Mesenchymal stem cell (in vitro differentiated cells and primary cell): ENCODE results near the gene C2CD3.

Experiments used
- DNase-seq: peaks from one replicate; pipeline ENCODE4 v3.0.0-alpha.2; 2013
- H2AFZ ChIP-seq: one replicate; pipeline ENCODE4 v1.6.1; 2013; ENCODE audit warnings: low read depth, mild to moderate bottlenecking, control low read depth, inconsistent platforms, low read length, moderate library complexity
- H2AK5ac ChIP-seq: 2 replicates; pipeline ENCODE4 v1.6.1; 2013; ENCODE audit warnings: low read length, moderate library complexity, mild to moderate bottlenecking, inconsistent platforms; ENCODE audit not compliant: severe bottlenecking
- H2BK120ac ChIP-seq: one replicate; pipeline ENCODE4 v1.6.1; 2013; ENCODE audit warnings: low read depth, mild to moderate bottlenecking, inconsistent platforms, low read length, moderate library complexity
- H2BK12ac ChIP-seq, 2 experiments: one replicate each; pipeline ENCODE4 v1.6.1; 2013; ENCODE audit warnings: inconsistent platforms in 2 of 2, low read length in 2 of 2, mild to moderate bottlenecking in 2 of 2, moderate library complexity in 2 of 2, control low read depth in 1 of 2
- H2BK15ac ChIP-seq: one replicate; pipeline ENCODE4 v1.6.1; 2013; ENCODE audit warnings: mild to moderate bottlenecking, low read depth, inconsistent platforms; ENCODE audit not compliant: poor library complexity, severe bottlenecking
- H2BK5ac ChIP-seq: 2 replicates; pipeline ENCODE4 v1.6.1; 2013; ENCODE audit warnings: low read depth, mild to moderate bottlenecking, low read length, control low read depth, inconsistent platforms; ENCODE audit not compliant: poor library complexity, severe bottlenecking
- H3K14ac ChIP-seq, 2 experiments: one replicate each; pipeline ENCODE4 v1.6.1; 2013; ENCODE audit warnings: inconsistent platforms in 2 of 2, low read length in 2 of 2, control low read depth in 1 of 2, mild to moderate bottlenecking in 1 of 2, moderate library complexity in 1 of 2
- H3K18ac ChIP-seq, 2 experiments: one replicate each; pipeline ENCODE4 v1.6.1; 2013; ENCODE audit warnings: inconsistent platforms in 2 of 2, low read length in 2 of 2, control low read depth in 1 of 2, low read depth in 1 of 2, mild to moderate bottlenecking in 1 of 2
- H3K23ac ChIP-seq, 2 experiments: one replicate each; pipeline ENCODE4 v1.6.1; 2013; ENCODE audit warnings: inconsistent platforms in 2 of 2, low read length in 2 of 2, mild to moderate bottlenecking in 2 of 2, moderate library complexity in 2 of 2, control low read depth in 1 of 2
- H3K27ac ChIP-seq: 2 replicates; pipeline ENCODE4 v1.5.1; 2013; ENCODE audit warnings: mild to moderate bottlenecking, moderate library complexity, low read length, control low read depth, inconsistent platforms; ENCODE audit not compliant: poor library complexity, severe bottlenecking
- H3K27me3 ChIP-seq, 2 experiments: 2 replicates each; pipeline versions ENCODE4 v1.6.1 to v1.7.0; 2013; ENCODE audit warnings: low read length in 2 of 2, mild to moderate bottlenecking in 2 of 2, moderate library complexity in 2 of 2, control low read depth in 1 of 2, inconsistent platforms in 1 of 2; ENCODE audit not compliant: control insufficient read depth in 1 of 2, insufficient read depth in 1 of 2
- H3K36me3 ChIP-seq, 2 experiments: 2 replicates each; pipeline versions ENCODE4 v1.6.1 to v1.7.0; 2013; ENCODE audit warnings: low read length in 2 of 2, control low read depth in 1 of 2, inconsistent platforms in 1 of 2, low read depth in 1 of 2, mild to moderate bottlenecking in 1 of 2; ENCODE audit not compliant: insufficient read depth in 2 of 2, control insufficient read depth in 1 of 2
- H3K4ac ChIP-seq, 2 experiments: one replicate each; pipeline ENCODE4 v1.6.1; 2013; ENCODE audit warnings: inconsistent platforms in 2 of 2, low read length in 2 of 2, mild to moderate bottlenecking in 2 of 2, moderate library complexity in 2 of 2, control low read depth in 1 of 2, low read depth in 1 of 2
- H3K4me1 ChIP-seq: 2 replicates; pipeline ENCODE4 v1.6.1; 2013; ENCODE audit warnings: low read depth, low read length, control low read depth; ENCODE audit not compliant: control insufficient read depth, insufficient read depth
- H3K4me2 ChIP-seq: 2 replicates; pipeline ENCODE4 v1.6.1; 2013; ENCODE audit warnings: low read length, mild to moderate bottlenecking, inconsistent platforms; ENCODE audit not compliant: poor library complexity, severe bottlenecking
- H3K4me3 ChIP-seq, 2 experiments: 2 replicates each; pipeline versions ENCODE4 v1.5.1 to v1.7.0; 2013; ENCODE audit warnings: low read length in 2 of 2, mild to moderate bottlenecking in 2 of 2, control low read depth in 1 of 2, low read depth in 1 of 2; ENCODE audit not compliant: insufficient read depth in 1 of 2
- H3K79me1 ChIP-seq: replicated peaks from 2 replicates; pipeline ENCODE4 v1.6.1; 2013; ENCODE audit warnings: mild to moderate bottlenecking, control low read depth, low read length, inconsistent platforms; ENCODE audit not compliant: poor library complexity, severe bottlenecking
- H3K9ac ChIP-seq: 2 replicates; pipeline ENCODE4 v1.7.0; 2013; ENCODE audit warnings: mild to moderate bottlenecking, low read length, moderate library complexity
- H3K9me3 ChIP-seq: 2 replicates; pipeline ENCODE4 v1.7.0; 2013; ENCODE audit warnings: mild to moderate bottlenecking, low read length; ENCODE audit not compliant: control insufficient read depth
- H4K8ac ChIP-seq: one replicate; pipeline ENCODE4 v1.6.1; 2013; ENCODE audit warnings: inconsistent platforms, mild to moderate bottlenecking, low read length, moderate library complexity
- H4K91ac ChIP-seq: one replicate; pipeline ENCODE4 v1.6.1; 2013; ENCODE audit warnings: mild to moderate bottlenecking, low read length, inconsistent platforms
- WGBS: methylation state at CpG from one replicate; pipeline ENCODE4 v1.1.7; 2013; ENCODE audit warnings: mixed read lengths; 5-methylcytosine and 5-hydroxymethylcytosine counted together

The C2CD3 gene

GRCh38 chr11:74021998-74022397 is 148.8 kb downstream of the C2CD3 start:
- Histone ChIP-seq H3K4ac (no peak overlapping the region), H2BK5ac (no peak overlapping the region), H3K9ac (no peak overlapping the region), H2AFZ (no peak overlapping the region), H4K91ac (no peak overlapping the region), H2BK15ac (no peak overlapping the region), H2AK5ac (no peak overlapping the region), H3K4me1 (peaks cover 15% of the 10 kb centered on the region), H4K8ac (no peak overlapping the region), H3K14ac (no peak overlapping the region), H3K18ac (no peak overlapping the region), H3K36me3 (peaks cover 8 to 27% of the 10 kb centered on the region in 2 experiments), H2BK12ac (no peak overlapping the region), H3K27me3 (no peaks in the 10 kb centered on the region), H2BK120ac (no peak overlapping the region), H3K79me1 (peaks cover 8% of the 10 kb centered on the region), H3K27ac (no peak overlapping the region), H3K9me3 (no peaks in the 10 kb centered on the region), H3K4me2 (no peak overlapping the region), H3K4me3 (no peak overlapping the region), H3K23ac (no peak overlapping the region)
- DNase-seq: no peak
- WGBS: over 99% methylated on average over 6 of the region's 6 CpGs

- peak overlapping the region; percentile 25 to 37 for H2BK12ac ChIP-seq
- 95% methylated on average over 4 of the region's 4 CpGs for WGBS
- no peaks in the 10 kb centered on the region for H3K9me3 ChIP-seq
- peaks cover 8% of the 10 kb centered on the region for H3K79me1 ChIP-seq
- peak overlapping the region in 1 of 2 experiments; percentile 1 for H3K18ac ChIP-seq
- no peak overlapping the region for H2BK5ac ChIP-seq
- no peak overlapping the region for H3K4me3 ChIP-seq
- H2BK15ac ChIP-seq: no peak overlapping the region
- H2AK5ac ChIP-seq: no peak overlapping the region
- H3K36me3 ChIP-seq: peaks cover 17 to 39% of the 10 kb centered on the region in 2 experiments
- H3K27me3 ChIP-seq: no peaks in the 10 kb centered on the region
- H4K91ac ChIP-seq: no peak overlapping the region
- no peak overlapping the region for H3K23ac ChIP-seq
- H3K4me2 ChIP-seq: no peak overlapping the region
- H3K27ac ChIP-seq: no peak overlapping the region
- peak overlapping the region in 1 of 2 experiments; percentile 43 for H3K4ac ChIP-seq
- H3K4me1 ChIP-seq: peaks cover 10% of the 10 kb centered on the region
- no peak overlapping the region for H2AFZ ChIP-seq
- no peak overlapping the region for H2BK120ac ChIP-seq
- no peak for DNase-seq
- peak overlapping the region; percentile 30 for H4K8ac ChIP-seq
- no peak overlapping the region for H3K9ac ChIP-seq
- H3K14ac ChIP-seq: no peak overlapping the region
Observed at GRCh38 chr11:74020539-74020938, 150.3 kb downstream of the C2CD3 start.

DNA sequence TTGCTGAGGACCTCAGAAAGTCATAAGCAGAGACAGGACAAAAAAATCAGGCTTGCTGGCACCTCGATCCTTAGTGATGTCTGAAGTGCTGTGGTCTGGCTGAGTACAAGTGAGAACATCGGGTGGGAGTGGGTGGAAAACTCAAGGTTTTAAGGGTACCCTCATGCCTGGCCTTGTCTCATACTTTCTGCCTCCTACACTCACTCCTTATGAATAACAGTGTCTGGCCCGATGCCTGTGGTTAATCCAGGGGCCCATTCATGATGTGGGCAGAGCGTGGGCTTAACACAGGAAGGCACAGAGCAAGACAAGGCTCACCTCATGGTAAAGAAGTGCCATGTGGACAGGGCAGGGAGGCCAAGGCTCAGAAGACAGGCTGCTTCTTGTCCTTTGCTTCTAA is 150.9 kb downstream of the C2CD3 start:
- no peak overlapping the region for H4K91ac ChIP-seq
- peaks cover 11% of the 10 kb centered on the region for H3K4me1 ChIP-seq
- peak overlapping the region in 1 of 2 experiments; percentile 1 for H3K14ac ChIP-seq
- 98% methylated on average over 3 of the region's 4 CpGs for WGBS
- peak overlapping the region; percentile 62 for H2BK120ac ChIP-seq
- no peak overlapping the region for H3K4me2 ChIP-seq
- no peak overlapping the region for H3K27ac ChIP-seq
- no peaks in the 10 kb centered on the region for H3K9me3 ChIP-seq
- H3K36me3 ChIP-seq: peaks cover 17 to 41% of the 10 kb centered on the region in 2 experiments
- peak overlapping the region; percentile 98 to 99 for H2BK12ac ChIP-seq
- H3K79me1 ChIP-seq: peaks cover 8% of the 10 kb centered on the region
- H2AFZ ChIP-seq: no peak overlapping the region
- H2BK5ac ChIP-seq: no peak overlapping the region
- H3K23ac ChIP-seq: peak overlapping the region in 1 of 2 experiments; percentile 62
- H2AK5ac ChIP-seq: no peak overlapping the region
- peak overlapping the region; percentile 83 to 84 for H3K18ac ChIP-seq
- peak overlapping the region; percentile 6 for H2BK15ac ChIP-seq
- H3K4ac ChIP-seq: peak overlapping the region in 1 of 2 experiments; percentile 85
- H3K4me3 ChIP-seq: no peak overlapping the region
- H4K8ac ChIP-seq: peak overlapping the region; percentile 87
- DNase-seq: no peak
- no peaks in the 10 kb centered on the region for H3K27me3 ChIP-seq
- peak overlapping the region; percentile 79 for H3K9ac ChIP-seq

GRCh38 chr11:74019104-74019738 is 151.6 kb downstream of the C2CD3 start:
- Histone ChIP-seq H2AFZ (no peak overlapping the region), H3K9me3 (no peaks in the 10 kb centered on the region), H4K8ac (no peak overlapping the region), H3K27me3 (no peaks in the 10 kb centered on the region), H2AK5ac (no peak overlapping the region), H3K27ac (no peak overlapping the region), H3K23ac (no peak overlapping the region), H2BK15ac (peak overlapping the region; percentile 65), H3K4ac (peak overlapping the region; percentile 77 to 94), H2BK12ac (peak overlapping the region; percentile 60 to 75), H2BK5ac (no peak overlapping the region), H3K79me1 (peaks cover 8% of the 10 kb centered on the region), H4K91ac (peak overlapping the region; percentile 71), H3K4me2 (no peak overlapping the region), H3K14ac (no peak overlapping the region), H3K18ac (peak overlapping the region; percentile 28 to 91), H3K4me3 (no peak overlapping the region), H2BK120ac (peak overlapping the region; percentile 90), H3K9ac (peak overlapping the region; percentile 79), H3K4me1 (peaks cover 10% of the 10 kb centered on the region), H3K36me3 (peaks cover 17 to 45% of the 10 kb centered on the region in 2 experiments)
- DNase-seq: peak; percentile 71
- WGBS: 36% methylated on average over 4 of the region's 4 CpGs
